ENCODE results near the gene WNT5B.

- TF ChIP-seq CTCF (IDR thresholded peaks at IDR 0.05 in 4 of 5, conservative IDR thresholded peaks at IDR 0.05 in 1 of 5): no peak
- no peak for TF ChIP-seq POLR2A (IDR thresholded peaks at IDR 0.05)
Measured at GRCh38 chr12:1616233-1617066, 12.6 kb upstream of the WNT5B start.
